Activated naive CD4-positive, alpha-beta T cell treated with Interleukin-2 at 50 U/mL for 16 hours (primary cell): Measurements from ENCODE around the gene OR8D1.
"Not testable (repeated sequence)": the region's sequence is repeated elsewhere in the genome, so short reads cannot be mapped to it uniquely, and the experiment has no call there.

Source experiments
- DNase-seq: peaks from one replicate; pipeline ENCODE4 v3.0.0-alpha.2; 2020

Gene OR8D1

GRCh38 chr11:124285610-124286344 is 28.0 kb downstream of the OR8D1 start:
- no peak for DNase-seq

DNA sequence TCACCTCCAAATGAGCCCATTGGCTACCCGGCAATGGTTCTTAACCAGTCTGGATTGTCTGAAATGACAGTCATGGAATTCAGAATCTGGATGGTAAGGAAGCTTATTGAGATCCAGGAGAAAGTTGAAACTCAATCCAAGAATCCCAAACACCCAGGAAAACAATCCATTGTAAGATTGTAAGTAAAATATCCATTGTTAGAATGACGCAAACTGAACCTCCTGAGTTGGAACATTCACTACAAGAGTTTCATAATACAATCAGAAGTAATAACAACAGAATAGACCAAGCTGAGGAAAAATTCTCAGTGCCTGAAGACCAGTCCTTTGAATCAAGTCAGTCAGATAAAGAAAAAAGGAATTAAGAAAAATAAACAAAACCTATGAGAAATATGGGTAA is 35.5 kb downstream of the OR8D1 start:
- DNase-seq: no peak

DNA sequence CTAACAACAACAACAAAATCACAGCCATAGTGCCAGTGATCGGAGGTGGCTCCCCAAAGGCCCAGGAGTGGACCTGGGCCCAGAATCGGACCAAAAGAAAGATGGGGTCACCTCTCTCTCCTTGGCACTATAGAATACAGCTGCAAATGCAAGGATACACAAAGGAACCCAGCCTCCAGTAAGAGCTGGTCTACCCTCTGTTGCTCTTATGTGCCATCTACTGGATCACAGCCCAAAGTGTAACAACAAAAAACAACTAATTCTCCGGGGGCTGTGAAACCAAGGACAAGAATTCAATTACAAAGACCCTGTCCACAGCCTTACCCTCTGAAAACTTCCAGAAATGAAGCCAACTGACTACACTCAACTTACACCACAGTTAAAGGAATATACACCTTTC is 35.9 kb downstream of the OR8D1 start:
- DNase-seq: no peak

- no peak for DNase-seq
These were observed 36.5 kb downstream of the OR8D1 start for GRCh38 chr11:124277207-124277606.

DNA sequence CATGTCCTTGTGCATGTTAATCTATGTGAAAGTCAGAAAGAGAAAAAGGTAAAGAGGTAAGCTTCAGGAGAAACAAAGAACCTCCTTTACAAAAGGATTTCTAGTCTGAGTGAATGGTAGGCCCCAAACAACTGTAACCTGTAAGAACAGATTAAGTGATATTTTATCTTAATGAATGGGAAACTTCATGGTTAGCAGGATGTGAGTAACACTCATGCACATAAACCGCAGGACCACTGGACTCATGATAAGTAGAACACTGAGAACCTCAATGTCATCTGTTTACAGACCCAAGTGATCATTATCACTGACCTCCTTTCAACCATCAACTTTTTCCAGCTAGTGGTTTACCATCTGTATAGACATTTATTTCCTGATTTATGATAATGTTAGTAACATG is 37.7 kb downstream of the OR8D1 start:
- no peak for DNase-seq

GRCh38 chr11:124274000-124274399 is 39.7 kb downstream of the OR8D1 start:
- DNase-seq: no peak

- not testable (repeated sequence) for DNase-seq
These were observed 42.9 kb downstream of the OR8D1 start for GRCh38 chr11:124270886-124271285.

DNA sequence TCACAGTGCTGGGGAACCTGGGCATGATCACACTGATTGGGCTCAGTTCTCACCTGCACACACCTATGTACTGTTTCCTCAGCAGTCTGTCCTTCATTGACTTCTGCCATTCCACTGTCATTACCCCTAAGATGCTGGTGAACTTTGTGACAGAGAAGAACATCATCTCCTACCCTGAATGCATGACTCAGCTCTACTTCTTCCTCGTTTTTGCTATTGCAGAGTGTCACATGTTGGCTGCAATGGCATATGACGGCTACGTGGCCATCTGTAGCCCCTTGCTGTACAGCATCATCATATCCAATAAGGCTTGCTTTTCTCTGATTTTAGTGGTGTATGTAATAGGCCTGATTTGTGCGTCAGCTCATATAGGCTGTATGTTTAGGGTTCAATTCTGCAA is 48.7 kb downstream of the OR8D1 start:
- DNase-seq: not testable (repeated sequence)

DNA sequence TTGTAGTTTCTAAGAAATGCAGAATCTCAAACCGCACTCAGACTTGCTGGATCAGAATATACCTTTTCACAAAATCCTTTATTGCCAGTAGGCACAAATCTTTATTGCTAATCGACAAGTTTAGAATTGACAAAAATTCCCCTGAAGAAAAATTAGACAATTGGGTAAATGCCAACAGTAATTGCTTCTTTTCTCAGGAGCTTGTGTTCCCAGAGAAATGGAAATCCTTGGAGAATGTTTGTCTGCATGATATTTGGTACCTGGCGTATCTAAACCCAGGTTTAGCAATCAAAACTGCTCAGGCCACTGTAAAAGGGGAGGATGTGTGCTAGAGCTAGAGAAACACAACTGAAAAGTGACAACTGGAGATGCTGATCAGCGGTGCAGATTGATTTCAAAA is 57.7 kb downstream of the OR8D1 start, which contains the start of gene OR8G5:
Gene OR8G5 (plus strand): TSS at position 301 of the 400 bp plus-strand sequence. CDS start 8,556 bp downstream, outside the sequence.
- DNase-seq: no peak
